ENCODE measurements around the gene NRP1. TPM values are rescaled to one million over a fixed set of nuclear protein-coding genes. Genes with fewer than 3 reads are reported as not detected.

Gene NRP1
- total and polyA plus RNA-seq, 2 of the 8 experiments (the other 6 are each of a cell fraction or from before 2014, with no cell fraction given): 1.2 to 2.1 TPM

DNA sequence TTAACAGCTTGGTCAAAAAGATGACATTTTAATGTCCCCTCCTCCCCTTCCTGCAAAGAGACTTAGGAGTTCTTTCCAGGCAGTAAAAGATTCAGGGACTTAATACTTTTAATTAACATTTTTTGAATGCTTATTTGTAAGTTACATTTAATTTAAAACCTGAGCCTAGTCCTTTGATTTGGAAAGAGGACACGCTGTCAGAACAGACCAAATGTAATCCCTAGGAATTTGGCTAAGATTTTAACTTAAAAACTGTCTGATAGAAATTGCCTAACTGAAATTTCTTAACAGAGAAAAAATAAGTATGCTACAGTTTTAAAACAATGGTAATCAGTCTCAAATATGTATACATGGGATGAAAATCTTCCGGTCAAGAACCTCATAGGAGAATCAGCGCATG lies 98.5 kb downstream of the NRP1 start:
- Histone ChIP-seq H3K27me3 (replicated peaks in 1 of 4; ENCODE audit: control insufficient read depth in 3 of 4, extremely low read depth in 1 of 4, insufficient read depth in 3 of 4, low read length in 3 of 4) (no peaks in the 10 kb centered on the region), H3K27ac (ENCODE audit: low read depth, low read length) (no peak overlapping the region), H3K79me2 (ENCODE audit: control insufficient read depth in 1 of 2, insufficient read depth in 2 of 2, low read length in 2 of 2) (no peaks in the 10 kb centered on the region), H3K36me3 (ENCODE audit: control insufficient read depth in 2 of 4, insufficient read depth in 4 of 4, low read length in 3 of 4) (no peaks in the 10 kb centered on the region), H2BK15ac (ENCODE audit: low read length) (no peak overlapping the region), H3K56ac (replicated peaks; ENCODE audit: insufficient read length, low read depth, low read length) (no peak overlapping the region), H4K5ac (ENCODE audit: insufficient read length, low read depth, low read length) (no peak overlapping the region), H3K4me3 (ENCODE audit: extremely low read depth in 1 of 4, insufficient read depth in 2 of 4, low read depth in 3 of 4, low read length in 4 of 4) (no peak overlapping the region), H2BK5ac (ENCODE audit: low read depth, low read length) (no peak overlapping the region), H3K14ac (ENCODE audit: insufficient read length) (no peak overlapping the region), H2BK12ac (ENCODE audit: low read depth, low read length) (no peak overlapping the region), H3K23ac (ENCODE audit: insufficient read length) (no peak overlapping the region), H2AK5ac (ENCODE audit: low read depth, low read length) (no peak overlapping the region), H2AFZ (ENCODE audit: low read length) (no peak overlapping the region), H3K9me3 (ENCODE audit: insufficient read depth in 2 of 2, low read depth in 1 of 2, low read length in 1 of 2) (no peaks in the 10 kb centered on the region), H4K8ac (ENCODE audit: extremely low read depth, insufficient read depth, low read length) (no peak overlapping the region), H3K79me1 (ENCODE audit: low read depth, low read length) (no peaks in the 10 kb centered on the region), H3K18ac (ENCODE audit: extremely low read depth, low read length) (no peak overlapping the region), H3K4me1 (replicated peaks in 1 of 4; ENCODE audit: control insufficient read depth in 3 of 4, insufficient read depth in 4 of 4, low read length in 3 of 4) (no peaks in the 10 kb centered on the region), H2BK120ac (replicated peaks; ENCODE audit: low read depth, low read length) (no peak overlapping the region), H4K91ac (replicated peaks; ENCODE audit: insufficient read length, low read length) (no peak overlapping the region), H3K4ac (replicated peaks; ENCODE audit: insufficient read length, low read depth, low read length) (no peak overlapping the region), H2BK20ac (ENCODE audit: low read length) (no peak overlapping the region), H3K23me2 (ENCODE audit: low read depth, low read length) (no peaks in the 10 kb centered on the region; the same call in 1 of the 2 replicates), H3K9ac (replicated peaks in 1 of 4; ENCODE audit: extremely low read depth in 1 of 4, low read depth in 3 of 4, low read length in 3 of 4) (no peak overlapping the region), H4K20me1 (replicated peaks in 1 of 2; ENCODE audit: control insufficient read depth in 1 of 2, insufficient read depth in 2 of 2, low read length in 2 of 2) (no peaks in the 10 kb centered on the region), H3K4me2 (ENCODE audit: insufficient read depth in 1 of 2, low read depth in 2 of 2, low read length in 2 of 2) (no peak overlapping the region)
- whole genome bisulfite sequencing, 2 experiments (ENCODE audit: extremely low coverage in 1 of 2, insufficient coverage in 1 of 2, insufficient read length in 1 of 2, insufficient replicate concordance in 2 of 2, low coverage in 1 of 2, low lambda C conversion rate in 2 of 2, missing lambda C conversion rate in 1 of 2): 95% methylated on average over 3 of the region's 3 CpGs; no CpG with 5 or more reads in 1 of the 2 experiments
- DNase-seq (ENCODE audit: low read depth in 1 of 2, low spot score in 2 of 2) (no peak), FAIRE-seq (no peak)
- ChIA-PET CTCF (ENCODE audit: partially characterized antibody) (no interaction called here), POLR2A (ENCODE audit: partially characterized antibody) (no interaction called here)
- TF ChIP-seq POLR2A (IDR thresholded peaks at IDR 0.05; ENCODE audit: control extremely low read depth in 1 of 2, low read depth in 2 of 2, low read length in 2 of 2) (no peak), RBBP5 (IDR thresholded peaks at IDR 0.05; ENCODE audit: borderline replicate concordance, low read depth, low read length) (no peak), JUN (IDR thresholded peaks at IDR 0.05; ENCODE audit: low read depth, low read length) (no peak), RAD21 (IDR thresholded peaks at IDR 0.05 in 1 of 2, conservative IDR thresholded peaks at IDR 0.05 in 1 of 2; ENCODE audit: low read depth in 2 of 2, low read length in 2 of 2) (no peak), POLR2AphosphoS5 (IDR thresholded peaks at IDR 0.05; ENCODE audit: low read depth, low read length) (no peak), EZH2 (IDR thresholded peaks at IDR 0.05; ENCODE audit: low read depth, low read length, severe bottlenecking) (no peak), CBX5 (IDR thresholded peaks at IDR 0.05; ENCODE audit: low read depth, low read length) (no peak), NANOG (IDR thresholded peaks at IDR 0.05; ENCODE audit: insufficient read depth, low read depth, low read length, poor library complexity, severe bottlenecking) (no peak), TAF1 (IDR thresholded peaks at IDR 0.05; ENCODE audit: low read depth, low read length) (no peak), BCL11A (IDR thresholded peaks at IDR 0.05; ENCODE audit: low read depth in 2 of 2, low read length in 2 of 2) (no peak), GTF2F1 (IDR thresholded peaks at IDR 0.05; ENCODE audit: borderline replicate concordance, low read depth, low read length) (no peak), POU5F1 (IDR thresholded peaks at IDR 0.05; ENCODE audit: low read depth, low read length) (no peak), NRF1 (IDR thresholded peaks at IDR 0.05; ENCODE audit: low read depth, low read length) (no peak), TCF12 (IDR thresholded peaks at IDR 0.05; ENCODE audit: low read depth, low read length) (no peak)
- TF ChIP-seq, protein P1, sequence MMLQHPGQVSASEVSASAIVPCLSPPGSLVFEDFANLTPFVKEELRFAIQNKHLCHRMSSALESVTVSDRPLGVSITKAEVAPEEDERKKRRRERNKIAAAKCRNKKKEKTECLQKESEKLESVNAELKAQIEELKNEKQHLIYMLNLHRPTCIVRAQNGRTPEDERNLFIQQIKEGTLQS (IDR thresholded peaks at IDR 0.05; ENCODE audit: insufficient read depth, low read depth, low read length): no peak
